Measurements from ENCODE around the gene BCL2L12.
A peak's percentile ranks its signal among the peaks of the same experiment; 100 is the strongest.

Gene BCL2L12

GRCh38 chr19:49691243-49692146 lies 25.8 kb downstream of the BCL2L12 start:
- DNase-seq (ENCODE audit: low read depth, low spot score): no peak
- POLR2A ChIA-PET: no interaction called here
- TF ChIP-seq CTCF (IDR thresholded peaks at IDR 0.05; ENCODE audit: insufficient read depth, low read length, missing control alignments): no peak
- H3K4me3 ChIP-seq (ENCODE audit: low read depth, low read length): peak overlapping the region; percentile 64
- CTCF ChIA-PET: interaction anchor here (0.9 to 5.5 kb wide), 7 partner anchors 11 to 26 kb away, joined by 3 to 39 read pairs (median 3); partner anchors contain the start of gene PRMT1

- CTCF ChIA-PET: interaction anchor here (0.9 to 4.2 kb wide), 5 partner anchors 11 to 26 kb away, joined by 3 to 27 read pairs (median 8); no protein-coding TSS in a partner anchor
- POLR2A ChIA-PET: no interaction called here
These were observed 26.4 kb downstream of the BCL2L12 start for GRCh38 chr19:49692147-49692506.

GRCh38 chr19:49696115-49696514 lies 30.4 kb downstream of the BCL2L12 start:
- H3K4me3 ChIP-seq (ENCODE audit: low read depth, low read length): no peak overlapping the region
- no peak for TF ChIP-seq CTCF (IDR thresholded peaks at IDR 0.05; ENCODE audit: insufficient read depth, low read length, missing control alignments)
- ChIA-PET POLR2A (interaction anchor here (0.8 kb wide), 1 partner anchor 154 kb away, joined by 5 read pairs; no protein-coding TSS in a partner anchor), CTCF (interaction anchor here (2.5 kb wide), 1 partner anchor 15 kb away, joined by 8 read pairs; no protein-coding TSS in a partner anchor)
- no peak for DNase-seq (ENCODE audit: low read depth, low spot score)

More at GRCh38 chr19:49692147-49692506, 26.4 kb downstream of the BCL2L12 start:
- H3K4me3 ChIP-seq (ENCODE audit: low read depth, low read length): peak overlapping the region; percentile 64
- no peak for DNase-seq (ENCODE audit: low read depth, low spot score)
- TF ChIP-seq CTCF (IDR thresholded peaks at IDR 0.05; ENCODE audit: insufficient read depth, low read length, missing control alignments): no peak

- no peak for DNase-seq (ENCODE audit: low read depth, low spot score)
- ChIA-PET POLR2A (no interaction called here), CTCF (interaction anchor here (2.5 kb wide), 1 partner anchor 15 kb away, joined by 8 read pairs; no protein-coding TSS in a partner anchor)
- no peak for TF ChIP-seq CTCF (IDR thresholded peaks at IDR 0.05; ENCODE audit: insufficient read depth, low read length, missing control alignments)
- no peak overlapping the region for H3K4me3 ChIP-seq (ENCODE audit: low read depth, low read length)
These were observed 31.1 kb downstream of the BCL2L12 start for GRCh38 chr19:49696865-49697264.

- ChIA-PET POLR2A (interaction anchor here (0.6 kb wide), 1 partner anchor 698 kb away, joined by 3 read pairs; no protein-coding TSS in a partner anchor), CTCF (interaction anchor here (1.4 to 2.3 kb wide), 4 partner anchors 11 to 21 kb away, joined by 4 to 5 read pairs (median 5); no protein-coding TSS in a partner anchor)
- TF ChIP-seq CTCF (IDR thresholded peaks at IDR 0.05; ENCODE audit: insufficient read depth, low read length, missing control alignments): no peak
- DNase-seq (ENCODE audit: low read depth, low spot score): no peak
- H3K4me3 ChIP-seq (ENCODE audit: low read depth, low read length): no peak overlapping the region
These were observed 33.6 kb downstream of the BCL2L12 start for GRCh38 chr19:49699364-49699763.

GRCh38 chr19:49700563-49700962 lies 34.8 kb downstream of the BCL2L12 start:
- TF ChIP-seq CTCF (IDR thresholded peaks at IDR 0.05; ENCODE audit: insufficient read depth, low read length, missing control alignments): no peak
- H3K4me3 ChIP-seq (ENCODE audit: low read depth, low read length): no peak overlapping the region
- ChIA-PET CTCF (interaction anchor here (1.0 to 1.6 kb wide), 2 partner anchors 13 to 17 kb away, joined by 4 to 5 read pairs; no protein-coding TSS in a partner anchor), POLR2A (no interaction called here)
- no peak for DNase-seq (ENCODE audit: low read depth, low spot score)
